Urothelium cell line (cell line): ENCODE results near the gene KCNV2.

ENCODE experiments used
- DNase-seq: peaks from one replicate; pipeline ENCODE4 v3.0.0; 2011; ENCODE audit warnings: low spot score, mixed read lengths
- FAIRE-seq: peaks from 2 replicates; lab custom pipeline; 2011; peaks lifted over from hg19 to GRCh38; lab: Jason Lieb, UNC

Gene KCNV2

GRCh38 chr9:2718698-2719033, 1.4 kb downstream of the KCNV2 start:
- FAIRE-seq (no peak), DNase-seq (no peak)

GRCh38 chr9:2720179-2720654, 2.9 kb downstream of the KCNV2 start:
- no peak for FAIRE-seq
- no peak for DNase-seq

GRCh38 chr9:2722715-2723114, 5.4 kb downstream of the KCNV2 start:
- DNase-seq (no peak), FAIRE-seq (no peak)

- DNase-seq (no peak), FAIRE-seq (no peak)
Measured at GRCh38 chr9:2723376-2724065, 6.2 kb downstream of the KCNV2 start.

GRCh38 chr9:2725126-2725525, 7.8 kb downstream of the KCNV2 start:
- no peak for DNase-seq
- FAIRE-seq: no peak

GRCh38 chr9:2725898-2726649, 8.8 kb downstream of the KCNV2 start:
- no peak for DNase-seq
- no peak for FAIRE-seq

- FAIRE-seq: no peak
- peak; percentile 6 for DNase-seq
Measured at GRCh38 chr9:2726650-2727340, 9.5 kb downstream of the KCNV2 start.

GRCh38 chr9:2727374-2727773, 10.1 kb downstream of the KCNV2 start:
- DNase-seq: no peak
- no peak for FAIRE-seq

GRCh38 chr9:2727966-2728613, 10.8 kb downstream of the KCNV2 start:
- DNase-seq (peak; percentile 5), FAIRE-seq (no peak)

- FAIRE-seq: no peak
Measured at GRCh38 chr9:2729003-2729402, 11.7 kb downstream of the KCNV2 start.

GRCh38 chr9:2729721-2730120, 12.4 kb downstream of the KCNV2 start:
- FAIRE-seq (no peak), DNase-seq (no peak)

More at GRCh38 chr9:2729003-2729402, 11.7 kb downstream of the KCNV2 start:
- no peak for DNase-seq

GRCh38 chr9:2730971-2731370, 13.7 kb downstream of the KCNV2 start:
- FAIRE-seq: no peak
- DNase-seq: no peak

- no peak for FAIRE-seq
- no peak for DNase-seq
Measured at GRCh38 chr9:2732492-2732891, 15.2 kb downstream of the KCNV2 start.

- no peak for FAIRE-seq
- DNase-seq: no peak
Measured at GRCh38 chr9:2740616-2741015, 23.3 kb downstream of the KCNV2 start.

- no peak for FAIRE-seq
Measured at GRCh38 chr9:2741441-2742158, 24.3 kb downstream of the KCNV2 start.

GRCh38 chr9:2742214-2742613, 24.9 kb downstream of the KCNV2 start:
- no peak for FAIRE-seq
- no peak for DNase-seq

More at GRCh38 chr9:2741441-2742158, 24.3 kb downstream of the KCNV2 start:
- no peak for DNase-seq

- FAIRE-seq (no peak), DNase-seq (no peak)
Measured at GRCh38 chr9:2743937-2744529, 26.7 kb downstream of the KCNV2 start.

GRCh38 chr9:2745560-2746380, 28.5 kb downstream of the KCNV2 start:
- DNase-seq (no peak), FAIRE-seq (no peak)

GRCh38 chr9:2749485-2749884, 32.2 kb downstream of the KCNV2 start:
- FAIRE-seq: no peak
- no peak for DNase-seq
